IPS-11a (cell line): ENCODE results near the gene SORCS1.

ENCODE experiments used
- H3K4me3 ChIP-seq: one replicate; pipeline ENCODE4 v1.5.1; 2013; ENCODE audit warnings: low read depth, low read length, control low read depth

SORCS1 gene

GRCh38 chr10:106910666-106911065, 253.8 kb downstream of the SORCS1 start:
- no peak overlapping the region for H3K4me3 ChIP-seq

GRCh38 chr10:106908225-106908624, 256.3 kb downstream of the SORCS1 start:
- H3K4me3 ChIP-seq: no peak overlapping the region

- H3K4me3 ChIP-seq: no peak overlapping the region
Measured at GRCh38 chr10:106904209-106904608, 260.3 kb downstream of the SORCS1 start.

- no peak overlapping the region for H3K4me3 ChIP-seq
Measured at GRCh38 chr10:106903180-106903579, 261.3 kb downstream of the SORCS1 start.

GRCh38 chr10:106900016-106900652, 264.4 kb downstream of the SORCS1 start:
- H3K4me3 ChIP-seq: no peak overlapping the region

GRCh38 chr10:106898446-106898845, 266.1 kb downstream of the SORCS1 start:
- no peak overlapping the region for H3K4me3 ChIP-seq

GRCh38 chr10:106897719-106898118, 266.8 kb downstream of the SORCS1 start:
- no peak overlapping the region for H3K4me3 ChIP-seq

GRCh38 chr10:106894692-106895091, 269.8 kb downstream of the SORCS1 start:
- H3K4me3 ChIP-seq: no peak overlapping the region

GRCh38 chr10:106877574-106877973, 286.9 kb downstream of the SORCS1 start:
- no peak overlapping the region for H3K4me3 ChIP-seq

- no peak overlapping the region for H3K4me3 ChIP-seq
Measured at GRCh38 chr10:106874604-106874889, 290.0 kb downstream of the SORCS1 start.

- H3K4me3 ChIP-seq: no peak overlapping the region
Measured at GRCh38 chr10:106873770-106874603, 290.5 kb downstream of the SORCS1 start.

GRCh38 chr10:106872176-106872575, 292.3 kb downstream of the SORCS1 start:
- H3K4me3 ChIP-seq: no peak overlapping the region

GRCh38 chr10:106866244-106866845, 298.2 kb downstream of the SORCS1 start:
- no peak overlapping the region for H3K4me3 ChIP-seq

GRCh38 chr10:106864031-106864430, 300.5 kb downstream of the SORCS1 start:
- H3K4me3 ChIP-seq: no peak overlapping the region

GRCh38 chr10:106863549-106863948, 301.0 kb downstream of the SORCS1 start:
- H3K4me3 ChIP-seq: no peak overlapping the region

GRCh38 chr10:106859892-106860652, 304.4 kb downstream of the SORCS1 start:
- H3K4me3 ChIP-seq: no peak overlapping the region

GRCh38 chr10:106857728-106858127, 306.8 kb downstream of the SORCS1 start:
- no peak overlapping the region for H3K4me3 ChIP-seq

GRCh38 chr10:106857213-106857612, 307.3 kb downstream of the SORCS1 start:
- H3K4me3 ChIP-seq: no peak overlapping the region

- H3K4me3 ChIP-seq: no peak overlapping the region
Measured at GRCh38 chr10:106836933-106837663, 327.4 kb downstream of the SORCS1 start.

GRCh38 chr10:106832846-106833245, 331.7 kb downstream of the SORCS1 start:
- no peak overlapping the region for H3K4me3 ChIP-seq

- H3K4me3 ChIP-seq: no peak overlapping the region
Measured at GRCh38 chr10:106830471-106830870, 334.0 kb downstream of the SORCS1 start.
